GM10266 (cell line): ENCODE data around the gene OLFML1.
A peak's percentile ranks its signal among the peaks of the same experiment; 100 is the strongest.

Experiments used
- DNase-seq: peaks from one replicate; pipeline ENCODE4 v3.0.0; 2012; ENCODE audit errors: extremely low spot score
- CTCF ChIP-seq: IDR thresholded peaks from 2 replicates; pipeline ENCODE4 v1.5.1; 2012; ENCODE audit warnings: mild to moderate bottlenecking, low read depth; ENCODE audit not compliant: control insufficient read depth, insufficient read depth; ENCODE audit errors: missing control alignments

Gene OLFML1

GRCh38 chr11:7508087-7508486, 22.8 kb downstream of the OLFML1 start:
- DNase-seq: no peak
- no peak for TF ChIP-seq CTCF

- no peak for TF ChIP-seq CTCF
- no peak for DNase-seq
These were observed 24.7 kb downstream of the OLFML1 start for GRCh38 chr11:7509966-7510365.

GRCh38 chr11:7511401-7511800, 26.1 kb downstream of the OLFML1 start:
- no peak for TF ChIP-seq CTCF
- DNase-seq: no peak

- DNase-seq: peak; percentile 88
- peak; percentile 15 for TF ChIP-seq CTCF
These were observed 27.4 kb downstream of the OLFML1 start for GRCh38 chr11:7512525-7513233.

GRCh38 chr11:7513234-7514098, 28.2 kb downstream of the OLFML1 start, which contains the start of gene PPFIBP2:
PPFIBP2 (plus strand) TSS chr11:7513999; CDS start chr11:7549476, 35,477 bp downstream.
- TF ChIP-seq CTCF: peak; percentile 68
- peak; percentile 92 for DNase-seq

- TF ChIP-seq CTCF: no peak
- DNase-seq: no peak
These were observed 28.8 kb downstream of the OLFML1 start for GRCh38 chr11:7514099-7514591.

GRCh38 chr11:7515447-7515886, 30.2 kb downstream of the OLFML1 start:
- TF ChIP-seq CTCF: no peak
- no peak for DNase-seq
